K562 (cell line): ENCODE data around the gene BEST1.

Source experiments
- CSDE1 ChIP-seq, 2 experiments: fragments of 450-650 bp; IDR thresholded peaks; 2 replicates each; pipeline ENCODE4 v1.6.1; 2016; ENCODE audit warnings: mild to moderate bottlenecking in 1 of 2
- MAFF ChIP-seq: IDR thresholded peaks from 2 replicates; pipeline ENCODE4 v1.6.1; 2012; ENCODE audit warnings: low read length, improper control_type of control experiment
- RAD21 ChIP-seq, 2 experiments: fragments of 250-450 bp in 1 of 2; fragments of 450-650 bp in 1 of 2; sonication (Bioruptor Pico) in 1 of 2; formaldehyde crosslinking in 1 of 2; IDR thresholded peaks in 1 of 2; conservative IDR thresholded peaks in 1 of 2; 2 replicates each; pipeline versions ENCODE4 v1.4.0 to v1.8.0; 2020 to 2022; ENCODE audit warnings: mild to moderate bottlenecking in 2 of 2, moderate library complexity in 1 of 2
- SMARCA5 ChIP-seq: fragments of 450-650 bp; IDR thresholded peaks from 2 replicates; pipeline ENCODE4 v1.6.1; 2016
- TGIF2 ChIP-seq: sonication (generic); formaldehyde crosslinking; IDR thresholded peaks from 2 replicates; pipeline ENCODE4 v1.8.1; 2022; ENCODE audit warnings: mild to moderate bottlenecking, missing genetic modification reagents, moderate library complexity
- ZNF274 ChIP-seq: IDR thresholded peaks from 2 replicates; pipeline ENCODE4 v1.6.1; 2011; ENCODE audit warnings: low read depth, mild to moderate bottlenecking, low read length, moderate library complexity, borderline replicate concordance
- ZNF445 ChIP-seq: fragments of 250-450 bp; sonication (Bioruptor Pico); IDR thresholded peaks from 2 replicates; pipeline ENCODE4 v1.4.0; 2020; ENCODE audit warnings: low read depth, mild to moderate bottlenecking, moderate library complexity
- ZNF644 ChIP-seq: fragments of 200-800 bp; sonication (Bioruptor generic); IDR thresholded peaks from 2 replicates; pipeline ENCODE4 v1.6.1; 2016; ENCODE audit warnings: low read depth, missing genetic modification characterization, missing compliant biosample characterization

GRCh38 chr11:61922539-61922938, 27.6 kb upstream of the BEST1 start:
- TF ChIP-seq MAFF (no peak), RAD21 (CRISPR knock-in tag; conservative IDR thresholded peaks at IDR 0.05 in 1 of 2, IDR thresholded peaks at IDR 0.05 in 1 of 2) (no peak), SMARCA5 (no peak), ZNF644 (tag) (no peak), ZNF445 (CRISPR knock-in tag) (no peak), CSDE1 (IDR thresholded peaks at IDR 0.05) (no peak), ZNF274 (no peak), TGIF2 (no peak)
